GM10248 (cell line): ENCODE data around the gene HDGFL2.

ENCODE experiments used
- CTCF ChIA-PET: fragments of 300-600 bp; sonication (Branson Sonifier 250); formaldehyde crosslinking; extraction: SDS; loops from one replicate; lab custom pipeline; 2021; ENCODE audit warnings: antibody characterized with exemption; lab: Yijun Ruan, JAX
- POLR2A ChIA-PET: fragments of 350-650 bp; sonication (Branson Sonifier 250); formaldehyde crosslinking; extraction: SDS; loops from one replicate; lab custom pipeline; 2020; ENCODE audit warnings: antibody characterized with exemption; lab: Yijun Ruan, JAX
- DNase-seq: peaks from one replicate; pipeline ENCODE4 v3.0.0; 2012; ENCODE audit errors: extremely low spot score
- CTCF ChIP-seq: IDR thresholded peaks from 2 replicates; pipeline ENCODE4 v1.5.1; 2012; ENCODE audit warnings: mild to moderate bottlenecking, low read depth; ENCODE audit errors: extremely low read depth, missing control alignments, control extremely low read depth

Gene HDGFL2

GRCh38 chr19:4516939-4517300 is 44.8 kb downstream of the HDGFL2 start:
- ChIA-PET CTCF (interaction anchor here (0.7 to 1.7 kb wide), 4 partner anchors 8 to 695 kb away, joined by 3 to 10 read pairs (median 4); partner anchors contain the start of gene CHAF1A), POLR2A (no interaction called here)
- TF ChIP-seq CTCF, result no peak
- no peak for DNase-seq

DNA sequence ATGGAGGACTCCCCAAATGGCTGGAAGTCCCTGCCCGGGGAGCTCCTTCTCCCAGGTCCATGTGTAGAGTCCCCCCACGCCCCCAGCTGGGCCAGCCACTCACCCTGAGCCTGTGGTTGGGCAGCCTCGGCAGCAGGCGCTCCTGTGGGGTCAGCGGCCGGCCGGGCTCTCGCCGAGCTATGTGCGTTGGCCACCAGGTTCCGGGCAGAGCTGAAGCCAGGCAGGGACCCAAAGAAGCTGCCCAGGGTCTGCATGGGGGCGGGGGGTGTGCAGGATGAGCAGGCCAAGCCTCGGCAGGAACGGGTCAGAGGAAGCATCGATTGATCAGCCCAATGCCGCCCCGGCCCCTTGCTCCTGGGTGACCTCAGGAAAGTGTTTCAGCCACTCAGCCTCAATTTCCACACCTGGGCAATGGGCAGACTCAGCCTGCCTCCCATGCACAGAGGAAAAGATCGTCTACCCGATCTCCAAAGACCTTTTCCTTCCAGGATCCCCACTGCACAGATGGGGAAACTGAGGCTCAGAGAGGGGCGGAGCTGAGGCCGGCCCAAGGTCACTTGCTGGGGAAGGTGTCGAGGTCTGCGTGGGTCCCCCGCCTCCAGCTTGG is 45.5 kb downstream of the HDGFL2 start:
- no peak for TF ChIP-seq CTCF
- ChIA-PET CTCF (interaction anchor here (1.2 to 1.7 kb wide), 4 partner anchors 8 to 115 kb away, joined by 3 to 10 read pairs (median 4); partner anchors contain the start of gene CHAF1A), POLR2A (interaction anchor here (0.6 kb wide), 1 partner anchor 683 kb away, joined by 4 read pairs; no protein-coding TSS in a partner anchor)
- DNase-seq, result no peak

DNA sequence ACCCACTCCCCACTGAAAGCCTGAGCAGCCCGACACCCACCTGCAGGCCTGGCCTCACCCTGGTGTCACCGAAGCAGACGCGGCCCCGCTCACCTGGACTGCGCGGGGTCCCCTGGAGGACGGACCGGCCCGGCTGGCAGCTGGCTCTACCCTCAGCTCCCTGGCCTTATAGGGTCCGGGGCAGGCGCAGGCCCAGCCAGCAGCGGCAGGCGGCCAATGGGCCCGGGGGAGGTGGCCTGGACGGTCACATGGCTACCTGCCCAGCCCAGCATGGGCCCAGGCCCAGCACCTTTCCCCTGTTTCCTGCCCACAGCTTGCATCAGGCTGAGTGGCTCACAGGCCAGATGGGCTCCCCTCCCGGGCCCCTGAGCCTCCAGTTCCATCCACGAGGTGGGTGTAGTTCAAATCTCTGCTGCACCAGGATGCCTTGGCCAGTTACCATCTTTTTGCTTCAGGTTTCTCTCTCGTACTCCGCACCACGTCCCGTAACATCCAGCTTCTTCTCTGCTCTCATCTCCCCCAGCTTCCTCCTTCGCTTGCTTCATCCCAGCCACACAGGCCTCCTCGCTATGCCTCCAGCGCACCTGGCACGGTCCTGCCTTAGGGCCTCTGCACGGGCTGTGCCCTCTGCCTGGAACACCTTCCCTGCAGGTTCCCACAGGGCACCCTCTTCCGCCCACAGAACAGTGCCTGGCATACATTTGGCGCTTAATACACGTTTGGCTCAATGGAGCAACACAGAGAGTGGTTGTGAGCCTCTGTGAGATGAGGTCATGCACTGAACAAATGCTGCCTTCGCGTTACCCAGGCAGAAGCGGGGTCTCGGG is 46.5 kb downstream of the HDGFL2 start, which contains the start of gene PLIN4:
TSS of gene PLIN4 (minus strand) at position 142 of the 827 bp plus-strand sequence. CDS start 214 bp downstream, outside the sequence.
- CTCF ChIA-PET, result interaction anchor here (1.2 kb wide), 1 partner anchor 58 kb away, joined by 3 read pairs; no protein-coding TSS in a partner anchor
- no peak for DNase-seq
- TF ChIP-seq CTCF, result no peak
- POLR2A ChIA-PET, result interaction anchor here (0.6 kb wide), 1 partner anchor 684 kb away, joined by 4 read pairs; no protein-coding TSS in a partner anchor

DNA sequence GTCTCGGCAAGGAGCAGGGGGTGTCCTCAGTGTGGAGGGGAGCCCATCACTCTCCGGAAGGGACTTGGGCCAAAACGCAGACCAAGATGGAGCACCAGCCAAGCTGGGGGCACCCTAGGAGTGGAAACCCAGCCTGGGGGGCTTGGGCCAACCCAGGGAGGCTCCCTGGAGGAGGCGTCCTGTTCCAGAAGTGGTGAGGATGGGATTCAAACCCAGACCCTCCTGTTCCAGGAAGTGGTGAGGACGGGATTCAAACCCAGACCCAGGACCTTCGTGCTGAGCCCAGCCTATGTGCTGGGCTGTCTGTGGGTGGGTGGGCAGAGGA is 47.0 kb downstream of the HDGFL2 start:
- ChIA-PET CTCF (no interaction called here), POLR2A (no interaction called here)
- no peak for DNase-seq
- TF ChIP-seq CTCF, result no peak

DNA sequence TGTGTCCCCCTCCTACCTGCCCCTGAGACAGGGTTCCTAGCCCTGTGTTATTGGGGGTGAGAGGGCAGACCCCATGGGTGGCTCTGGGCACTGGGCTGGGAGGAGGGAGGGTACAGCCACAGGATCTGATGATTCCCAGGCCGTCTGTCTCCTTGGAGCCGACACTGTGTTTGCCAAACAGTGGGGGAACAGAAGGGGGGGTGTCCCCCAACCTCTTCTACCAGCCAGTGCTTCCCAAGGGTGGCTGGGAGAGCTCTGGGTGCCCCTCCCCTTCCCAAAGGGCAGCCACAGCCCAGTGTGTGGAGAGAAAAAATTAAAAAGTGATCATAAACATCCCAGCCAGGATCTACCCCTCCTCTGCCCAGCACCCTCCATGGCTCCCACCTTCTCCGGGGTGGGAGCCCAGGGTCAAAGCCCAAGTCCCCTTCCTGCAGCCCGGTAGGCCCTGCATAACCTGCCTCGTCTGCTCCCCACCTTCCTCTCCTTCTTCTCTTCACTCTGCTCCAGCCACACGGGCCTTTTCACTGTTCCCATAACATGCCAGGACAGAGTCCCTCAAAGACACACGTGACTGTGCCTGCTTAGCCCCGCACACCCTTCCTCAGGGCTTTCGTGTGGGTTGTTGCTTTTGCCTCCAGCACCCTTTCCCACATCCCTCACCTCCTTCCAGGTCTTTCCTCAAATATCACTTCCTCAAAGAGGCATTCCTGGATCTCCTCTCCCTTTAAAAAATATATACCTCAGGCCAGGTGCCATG is 47.6 kb downstream of the HDGFL2 start:
- POLR2A ChIA-PET, result no interaction called here
- CTCF ChIA-PET, result no interaction called here

More for the DNA sequence above, 47.6 kb downstream of the HDGFL2 start:
- DNase-seq, result no peak
- no peak for TF ChIP-seq CTCF
